Neural progenitor cell (in vitro differentiated cells): ENCODE measurements around the gene INSRR.

Experiments used
- EZH2 ChIP-seq: fragments of 200-600 bp; sonication (generic); IDR thresholded peaks from 2 replicates; pipeline ENCODE4 v1.6.1; 2017; ENCODE audit warnings: antibody characterized with exemption, mild to moderate bottlenecking, moderate library complexity
- EZH2phosphoT487 ChIP-seq: fragments of 200-600 bp; sonication (generic); IDR thresholded peaks from 2 replicates; pipeline ENCODE4 v1.6.1; 2017; ENCODE audit warnings: antibody characterized with exemption
- TF ChIP-seq, protein P1 (sequence below): fragments of 200-600 bp; sonication (generic); IDR thresholded peaks from 2 replicates; pipeline ENCODE4 v1.5.1; 2017; ENCODE audit warnings: antibody characterized with exemption, mild to moderate bottlenecking

- TF ChIP-seq, protein P1, sequence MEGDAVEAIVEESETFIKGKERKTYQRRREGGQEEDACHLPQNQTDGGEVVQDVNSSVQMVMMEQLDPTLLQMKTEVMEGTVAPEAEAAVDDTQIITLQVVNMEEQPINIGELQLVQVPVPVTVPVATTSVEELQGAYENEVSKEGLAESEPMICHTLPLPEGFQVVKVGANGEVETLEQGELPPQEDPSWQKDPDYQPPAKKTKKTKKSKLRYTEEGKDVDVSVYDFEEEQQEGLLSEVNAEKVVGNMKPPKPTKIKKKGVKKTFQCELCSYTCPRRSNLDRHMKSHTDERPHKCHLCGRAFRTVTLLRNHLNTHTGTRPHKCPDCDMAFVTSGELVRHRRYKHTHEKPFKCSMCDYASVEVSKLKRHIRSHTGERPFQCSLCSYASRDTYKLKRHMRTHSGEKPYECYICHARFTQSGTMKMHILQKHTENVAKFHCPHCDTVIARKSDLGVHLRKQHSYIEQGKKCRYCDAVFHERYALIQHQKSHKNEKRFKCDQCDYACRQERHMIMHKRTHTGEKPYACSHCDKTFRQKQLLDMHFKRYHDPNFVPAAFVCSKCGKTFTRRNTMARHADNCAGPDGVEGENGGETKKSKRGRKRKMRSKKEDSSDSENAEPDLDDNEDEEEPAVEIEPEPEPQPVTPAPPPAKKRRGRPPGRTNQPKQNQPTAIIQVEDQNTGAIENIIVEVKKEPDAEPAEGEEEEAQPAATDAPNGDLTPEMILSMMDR: no peak
- TF ChIP-seq EZH2phosphoT487 (no peak), EZH2 (no peak)
Measured at GRCh38 chr1:156884560-156885184, 25.8 kb upstream of the INSRR start.
